Kidney epithelial cell (primary cell): ENCODE results near the gene ST8SIA2. TPM values are rescaled to one million over a fixed set of nuclear protein-coding genes. Genes with fewer than 3 reads are reported as not detected.
"Not testable (repeated sequence)": the region's sequence is repeated elsewhere in the genome, so short reads cannot be mapped to it uniquely, and the experiment has no call there.

Experiments
- DNase-seq: peaks from one replicate; pipeline ENCODE4 v3.0.0-alpha.2; 2010; ENCODE audit warnings: low read depth
- H3K27me3 ChIP-seq: 2 replicates; pipeline ENCODE4 v1.6.0; 2011; ENCODE audit warnings: low read length; ENCODE audit not compliant: control insufficient read depth, insufficient read depth
- H3K36me3 ChIP-seq: 2 replicates; pipeline ENCODE4 v1.5.1; 2011; ENCODE audit warnings: low read length; ENCODE audit not compliant: control insufficient read depth, insufficient read depth
- H3K4me3 ChIP-seq: 2 replicates; pipeline ENCODE4 v1.5.1; 2011; ENCODE audit warnings: low read depth, mild to moderate bottlenecking, control low read depth, low read length
- CTCF ChIP-seq: IDR thresholded peaks from 2 replicates; pipeline ENCODE4 v1.5.1; 2011; ENCODE audit warnings: mild to moderate bottlenecking, moderate library complexity, low read length, control low read depth, inconsistent platforms; ENCODE audit not compliant: insufficient read depth, poor library complexity, severe bottlenecking
- total RNA-seq: library from RNA; depleted of rRNA; stranded (reverse); fragments of >200 nt; gene quantifications from 2 replicates; pipeline ENCODE4 v1.2.3, GENCODE V29; 2015

Gene ST8SIA2
- total RNA-seq, 1 donor from 2014 or later, result 7.0 TPM

- DNase-seq, result no peak
- no peaks in the 10 kb centered on the region for H3K36me3 ChIP-seq
- H3K4me3 ChIP-seq, result no peak overlapping the region
- TF ChIP-seq CTCF, result no peak
- H3K27me3 ChIP-seq, result no peaks in the 10 kb centered on the region
These were observed 73.6 kb downstream of the ST8SIA2 start for GRCh38 chr15:92467245-92467644.

DNA sequence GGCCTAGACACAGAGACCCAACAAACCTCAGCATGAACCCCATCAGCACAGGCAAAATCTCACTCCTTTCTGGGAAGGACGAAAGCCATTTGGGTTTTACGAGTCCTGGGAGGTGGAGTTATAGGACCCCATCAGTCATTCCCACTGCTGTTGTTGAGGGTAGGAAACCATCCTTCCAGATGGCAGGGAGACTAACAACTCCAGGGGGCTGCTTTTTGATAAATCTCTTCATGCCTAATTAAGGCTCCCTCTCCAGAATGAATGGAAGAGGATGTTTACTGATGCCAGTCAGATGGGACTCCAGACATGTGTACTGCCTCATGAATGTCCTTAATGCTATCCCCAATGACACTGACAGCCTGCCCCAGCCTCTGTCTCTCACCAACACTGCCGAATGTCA lies 75.3 kb downstream of the ST8SIA2 start:
- Histone ChIP-seq H3K27me3 (no peaks in the 10 kb centered on the region), H3K4me3 (no peak overlapping the region), H3K36me3 (no peaks in the 10 kb centered on the region)
- no peak for DNase-seq
- no peak for TF ChIP-seq CTCF

- DNase-seq, result no peak
- Histone ChIP-seq H3K4me3 (no peak overlapping the region), H3K27me3 (no peaks in the 10 kb centered on the region), H3K36me3 (no peaks in the 10 kb centered on the region)
- TF ChIP-seq CTCF, result no peak
These were observed 77.6 kb downstream of the ST8SIA2 start for GRCh38 chr15:92471288-92471687.

DNA sequence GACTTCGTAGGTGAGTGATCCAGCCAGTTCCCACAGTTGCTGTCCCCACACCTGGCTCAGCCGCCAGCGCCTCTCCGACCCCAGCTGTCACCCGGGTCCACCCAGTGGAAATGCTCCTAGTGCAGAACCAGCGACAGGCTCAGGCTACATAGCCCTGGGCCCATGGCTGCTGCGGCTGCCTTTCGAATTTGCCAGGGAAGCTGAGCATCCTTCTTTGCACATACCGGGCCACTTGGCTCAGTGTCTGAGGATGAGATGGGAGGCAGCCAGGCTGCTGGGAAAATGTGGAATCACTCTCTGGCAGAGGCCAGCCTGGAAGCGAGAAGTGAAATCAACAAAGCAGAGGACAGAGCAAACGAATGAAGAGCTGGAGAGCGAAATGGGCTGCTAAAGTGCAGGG lies 80.1 kb downstream of the ST8SIA2 start:
- no peaks in the 10 kb centered on the region for H3K27me3 ChIP-seq
- DNase-seq, result no peak

GRCh38 chr15:92479730-92480129 lies 86.0 kb downstream of the ST8SIA2 start:
- not testable (repeated sequence) for H3K36me3 ChIP-seq, DNase-seq, H3K4me3 ChIP-seq, H3K27me3 ChIP-seq

More for the DNA sequence above, 80.1 kb downstream of the ST8SIA2 start:
- no peak for TF ChIP-seq CTCF
- H3K4me3 ChIP-seq, result no peak overlapping the region
- no peaks in the 10 kb centered on the region for H3K36me3 ChIP-seq

- H3K4me3 ChIP-seq, result no peak overlapping the region
- no peak for TF ChIP-seq CTCF
- DNase-seq, result no peak
These were observed 86.7 kb downstream of the ST8SIA2 start for GRCh38 chr15:92480361-92480760.

More at GRCh38 chr15:92480361-92480760, 86.7 kb downstream of the ST8SIA2 start:
- H3K27me3 ChIP-seq, result no peaks in the 10 kb centered on the region
- no peaks in the 10 kb centered on the region for H3K36me3 ChIP-seq
